Measurements from ENCODE around the gene NEUROD2. TPM values are rescaled to one million over a fixed set of nuclear protein-coding genes. Genes with fewer than 3 reads are reported as not detected.
A peak's percentile ranks its signal among the peaks of the same experiment; 100 is the strongest.

Gene NEUROD2
- total and polyA plus RNA-seq, 2 of the 13 experiments (the other 11 are each of a cell fraction or from before 2014, with no cell fraction given) = not detected

- TF ChIP-seq REPIN1 (CRISPR knock-in tag; IDR thresholded peaks at IDR 0.05; ENCODE audit: borderline replicate concordance, low read depth) (peak; percentile 68; the same call in 1 of the 2 replicates), ZNF136 (CRISPR knock-in tag; IDR thresholded peaks at IDR 0.05; ENCODE audit: low read depth) (no peak), SALL1 (CRISPR knock-in tag; IDR thresholded peaks at IDR 0.05) (peak; percentile 70), NRL (CRISPR knock-in tag; IDR thresholded peaks at IDR 0.05; ENCODE audit: borderline replicate concordance) (peak; percentile 87), GABPB1 (CRISPR knock-in tag; IDR thresholded peaks at IDR 0.05) (peak; percentile 96), ZNF44 (CRISPR knock-in tag; IDR thresholded peaks at IDR 0.05) (0 out of 2 replicates have a peak, but pooled peaks have one; percentile 10), CBX2 (IDR thresholded peaks at IDR 0.05; ENCODE audit: low read depth, low read length) (no peak), CBX2 (CRISPR knock-in tag; IDR thresholded peaks at IDR 0.05; ENCODE audit: low read depth) (0 out of 2 replicates have a peak, but pooled peaks have one; percentile 75), ZBTB8A (CRISPR knock-in tag; IDR thresholded peaks at IDR 0.05; ENCODE audit: borderline replicate concordance, low read depth) (no peak), ZNF839 (CRISPR knock-in tag; IDR thresholded peaks at IDR 0.05; ENCODE audit: borderline replicate concordance) (no peak; the same call in 1 of the 2 replicates), ZNF337 (CRISPR knock-in tag; IDR thresholded peaks at IDR 0.05; ENCODE audit: borderline replicate concordance, low read depth) (no peak; the same call in 1 of the 2 replicates), ZBTB14 (CRISPR knock-in tag; IDR thresholded peaks at IDR 0.05) (no peak), ZNF230 (CRISPR knock-in tag; IDR thresholded peaks at IDR 0.05) (no peak; the same call in 1 of the 2 replicates), MAFK (conservative IDR thresholded peaks at IDR 0.05 in 1 of 2, IDR thresholded peaks at IDR 0.05 in 1 of 2; ENCODE audit: low read length in 2 of 2) (no peak), ZBTB38 (CRISPR knock-in tag; IDR thresholded peaks at IDR 0.05) (peak; percentile 88), PCBP2 (optimal IDR thresholded peaks at IDR 0.05; ENCODE audit: low read depth, low read length, poor library complexity, severe bottlenecking) (no peak), ZNF530 (CRISPR knock-in tag; IDR thresholded peaks at IDR 0.05; ENCODE audit: low read depth) (no peak), ZNF563 (CRISPR knock-in tag; IDR thresholded peaks at IDR 0.05) (peak; percentile 76), SYNCRIP (IDR thresholded peaks at IDR 0.05; ENCODE audit: insufficient read depth, low read depth, low read length) (no peak), ZNF878 (CRISPR knock-in tag; IDR thresholded peaks at IDR 0.05) (no peak), ZNF460 (CRISPR knock-in tag; IDR thresholded peaks at IDR 0.05; ENCODE audit: borderline replicate concordance) (peak; percentile 52; the same call in 1 of the 2 replicates), ZNF891 (CRISPR knock-in tag; IDR thresholded peaks at IDR 0.05) (peak; percentile 80), ZNF580 (CRISPR knock-in tag; IDR thresholded peaks at IDR 0.05; ENCODE audit: borderline replicate concordance, low read depth) (peak; percentile 90; the same call in 1 of the 2 replicates), MYNN (CRISPR knock-in tag; IDR thresholded peaks at IDR 0.05; ENCODE audit: low read depth) (peak; percentile 58)
- TF ChIP-seq, protein P1, sequence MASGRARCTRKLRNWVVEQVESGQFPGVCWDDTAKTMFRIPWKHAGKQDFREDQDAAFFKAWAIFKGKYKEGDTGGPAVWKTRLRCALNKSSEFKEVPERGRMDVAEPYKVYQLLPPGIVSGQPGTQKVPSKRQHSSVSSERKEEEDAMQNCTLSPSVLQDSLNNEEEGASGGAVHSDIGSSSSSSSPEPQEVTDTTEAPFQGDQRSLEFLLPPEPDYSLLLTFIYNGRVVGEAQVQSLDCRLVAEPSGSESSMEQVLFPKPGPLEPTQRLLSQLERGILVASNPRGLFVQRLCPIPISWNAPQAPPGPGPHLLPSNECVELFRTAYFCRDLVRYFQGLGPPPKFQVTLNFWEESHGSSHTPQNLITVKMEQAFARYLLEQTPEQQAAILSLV (CRISPR knock-in tag; IDR thresholded peaks at IDR 0.05; ENCODE audit: borderline replicate concordance) = peak; percentile 91
- TF ChIP-seq, protein P2, sequence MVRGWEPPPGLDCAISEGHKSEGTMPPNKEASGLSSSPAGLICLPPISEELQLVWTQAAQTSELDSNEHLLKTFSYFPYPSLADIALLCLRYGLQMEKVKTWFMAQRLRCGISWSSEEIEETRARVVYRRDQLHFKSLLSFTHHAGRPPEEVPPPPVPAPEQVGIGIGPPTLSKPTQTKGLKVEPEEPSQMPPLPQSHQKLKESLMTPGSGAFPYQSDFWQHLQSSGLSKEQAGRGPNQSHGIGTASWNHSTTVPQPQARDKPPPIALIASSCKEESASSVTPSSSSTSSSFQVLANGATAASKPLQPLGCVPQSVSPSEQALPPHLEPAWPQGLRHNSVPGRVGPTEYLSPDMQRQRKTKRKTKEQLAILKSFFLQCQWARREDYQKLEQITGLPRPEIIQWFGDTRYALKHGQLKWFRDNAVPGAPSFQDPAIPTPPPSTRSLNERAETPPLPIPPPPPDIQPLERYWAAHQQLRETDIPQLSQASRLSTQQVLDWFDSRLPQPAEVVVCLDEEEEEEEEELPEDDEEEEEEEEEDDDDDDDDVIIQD (CRISPR knock-in tag; IDR thresholded peaks at IDR 0.05; ENCODE audit: low read depth) = no peak; the same call in 1 of the 2 replicates
Observed at GRCh38 chr17:39636927-39637736, 29.4 kb upstream of the NEUROD2 start, which contains the start of gene STARD3 (continued).

Data from HepG2 (cell line).